ENCODE data around the gene CNKSR2. TPM values are rescaled to one million over a fixed set of nuclear protein-coding genes. Genes with fewer than 3 reads are reported as not detected.

Gene CNKSR2
- total and polyA plus RNA-seq, 2 of the 13 experiments (the other 11 are each of a cell fraction or from before 2014, with no cell fraction given), result not detected

DNA sequence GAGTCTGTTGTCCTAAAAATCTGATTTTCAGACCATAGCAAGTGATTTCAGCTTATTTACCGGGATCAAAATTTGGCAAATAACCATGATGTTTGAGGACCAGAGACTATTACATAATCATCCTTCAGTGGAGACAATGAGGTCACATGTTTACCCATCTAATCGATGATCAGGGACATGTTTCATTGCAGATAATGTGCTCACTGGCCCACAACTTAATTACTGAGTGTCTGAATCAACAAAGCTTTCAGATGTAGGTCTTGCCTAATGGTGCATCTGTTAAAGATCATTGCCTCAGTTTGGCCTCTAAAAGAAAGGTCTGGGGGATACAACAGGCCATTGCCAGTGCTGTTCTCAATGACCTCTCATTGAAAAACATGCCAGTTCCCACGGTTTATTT lies 326.7 kb downstream of the CNKSR2 start (continued):
- TF ChIP-seq, protein P1, sequence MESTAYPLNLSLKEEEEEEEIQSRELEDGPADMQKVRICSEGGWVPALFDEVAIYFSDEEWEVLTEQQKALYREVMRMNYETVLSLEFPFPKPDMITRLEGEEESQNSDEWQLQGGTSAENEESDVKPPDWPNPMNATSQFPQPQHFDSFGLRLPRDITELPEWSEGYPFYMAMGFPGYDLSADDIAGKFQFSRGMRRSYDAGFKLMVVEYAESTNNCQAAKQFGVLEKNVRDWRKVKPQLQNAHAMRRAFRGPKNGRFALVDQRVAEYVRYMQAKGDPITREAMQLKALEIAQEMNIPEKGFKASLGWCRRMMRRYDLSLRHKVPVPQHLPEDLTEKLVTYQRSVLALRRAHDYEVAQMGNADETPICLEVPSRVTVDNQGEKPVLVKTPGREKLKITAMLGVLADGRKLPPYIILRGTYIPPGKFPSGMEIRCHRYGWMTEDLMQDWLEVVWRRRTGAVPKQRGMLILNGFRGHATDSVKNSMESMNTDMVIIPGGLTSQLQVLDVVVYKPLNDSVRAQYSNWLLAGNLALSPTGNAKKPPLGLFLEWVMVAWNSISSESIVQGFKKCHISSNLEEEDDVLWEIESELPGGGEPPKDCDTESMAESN (CRISPR knock-in tag; conservative IDR thresholded peaks at IDR 0.05), result no peak
- TF ChIP-seq ZNF841 (CRISPR knock-in tag; IDR thresholded peaks at IDR 0.05; ENCODE audit: borderline replicate concordance), result no peak
- no peak for TF ChIP-seq PHF8 (CRISPR knock-in tag; IDR thresholded peaks at IDR 0.05)
- TF ChIP-seq GTF2F1 (IDR thresholded peaks at IDR 0.05; ENCODE audit: low read length), result no peak
- TF ChIP-seq, protein P2, sequence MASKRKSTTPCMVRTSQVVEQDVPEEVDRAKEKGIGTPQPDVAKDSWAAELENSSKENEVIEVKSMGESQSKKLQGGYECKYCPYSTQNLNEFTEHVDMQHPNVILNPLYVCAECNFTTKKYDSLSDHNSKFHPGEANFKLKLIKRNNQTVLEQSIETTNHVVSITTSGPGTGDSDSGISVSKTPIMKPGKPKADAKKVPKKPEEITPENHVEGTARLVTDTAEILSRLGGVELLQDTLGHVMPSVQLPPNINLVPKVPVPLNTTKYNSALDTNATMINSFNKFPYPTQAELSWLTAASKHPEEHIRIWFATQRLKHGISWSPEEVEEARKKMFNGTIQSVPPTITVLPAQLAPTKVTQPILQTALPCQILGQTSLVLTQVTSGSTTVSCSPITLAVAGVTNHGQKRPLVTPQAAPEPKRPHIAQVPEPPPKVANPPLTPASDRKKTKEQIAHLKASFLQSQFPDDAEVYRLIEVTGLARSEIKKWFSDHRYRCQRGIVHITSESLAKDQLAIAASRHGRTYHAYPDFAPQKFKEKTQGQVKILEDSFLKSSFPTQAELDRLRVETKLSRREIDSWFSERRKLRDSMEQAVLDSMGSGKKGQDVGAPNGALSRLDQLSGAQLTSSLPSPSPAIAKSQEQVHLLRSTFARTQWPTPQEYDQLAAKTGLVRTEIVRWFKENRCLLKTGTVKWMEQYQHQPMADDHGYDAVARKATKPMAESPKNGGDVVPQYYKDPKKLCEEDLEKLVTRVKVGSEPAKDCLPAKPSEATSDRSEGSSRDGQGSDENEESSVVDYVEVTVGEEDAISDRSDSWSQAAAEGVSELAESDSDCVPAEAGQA (IDR thresholded peaks at IDR 0.05; ENCODE audit: low read depth), result no peak
- TF ChIP-seq, protein P2 (CRISPR knock-in tag; IDR thresholded peaks at IDR 0.05; ENCODE audit: borderline replicate concordance), result no peak
- peak; percentile 78 for TF ChIP-seq ONECUT2 (CRISPR knock-in tag; IDR thresholded peaks at IDR 0.05)

Measured in HepG2 (cell line).